Body of pancreas (tissue), 4 donors: Measurements from ENCODE around the gene LIN7B.

ENCODE experiments used
- CTCF ChIP-seq, 7 experiments: fragments of 450-650 bp in 4 of 7; fragments of 200-600 bp in 3 of 7; sonication (generic) in 3 of 7; IDR thresholded peaks; one replicate each; pipeline ENCODE4 v1.5.1; 2016 to 2019; ENCODE audit warnings: antibody characterized with exemption in 7 of 7
- POLR2A ChIP-seq, 3 donors: fragments of 450-650 bp; IDR thresholded peaks; one replicate each; pipeline ENCODE4 v1.6.1; 2016; ENCODE audit warnings: antibody characterized with exemption in 3 of 3, mild to moderate bottlenecking in 2 of 3

DNA sequence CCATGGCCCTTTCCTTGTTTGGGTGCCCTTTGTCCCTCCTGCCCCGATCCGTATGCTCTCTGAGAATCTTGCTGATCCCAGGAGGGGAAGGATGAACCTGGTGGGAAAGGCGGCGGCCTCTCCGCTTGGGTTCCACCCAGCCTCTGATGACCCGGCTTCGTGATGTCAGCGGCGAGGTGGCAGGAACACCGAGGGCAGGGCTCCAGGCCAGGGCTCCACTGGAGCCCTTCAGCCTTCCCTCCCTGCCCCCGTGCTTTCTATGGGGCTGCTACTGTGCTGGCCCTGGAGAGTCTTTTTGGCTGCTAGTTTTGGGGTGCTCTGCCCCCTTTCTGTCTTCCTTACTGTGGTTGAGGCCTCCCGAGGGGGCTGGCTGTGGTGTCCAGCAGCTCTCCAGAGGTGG is 11.9 kb upstream of the LIN7B start:
- TF ChIP-seq POLR2A (IDR thresholded peaks at IDR 0.05) (no peak), CTCF (IDR thresholded peaks at IDR 0.05) (no peak)
